Activated naive CD4-positive, alpha-beta T cell treated with anti-CD3 and anti-CD28 coated beads, Interleukin-2, amount 10 ng/mL, durations not matched to agents 7 days and 5 days (primary cell): ENCODE results near the gene LAMC1.
A peak's percentile ranks its signal among the peaks of the same experiment; 100 is the strongest.

Experiments
- CTCF ChIA-PET: fragments of 350-600 bp; sonication (Branson Sonifier 250); formaldehyde crosslinking; loops from one replicate; lab custom pipeline; 2021; ENCODE audit warnings: antibody characterized with exemption; lab: Charles Lee
- DNase-seq: peaks from one replicate; pipeline ENCODE4 v3.0.0-alpha.2; 2020
- H3K27ac Mint-ChIP-seq: one replicate; pipeline ENCODE4 v1.8.0; 2021; ENCODE audit warnings: mild to moderate bottlenecking, moderate library complexity, mixed read lengths
- H3K27me3 Mint-ChIP-seq: one replicate; pipeline ENCODE4 v1.8.0; 2021; ENCODE audit warnings: mild to moderate bottlenecking, mixed read lengths
- H3K36me3 Mint-ChIP-seq: one replicate; pipeline ENCODE4 v1.8.0; 2021; ENCODE audit warnings: mixed read lengths
- H3K4me1 Mint-ChIP-seq: one replicate; pipeline ENCODE4 v1.8.0; 2021; ENCODE audit warnings: mixed read lengths
- H3K4me3 Mint-ChIP-seq: one replicate; pipeline ENCODE4 v1.8.0; 2021; ENCODE audit warnings: mild to moderate bottlenecking, moderate library complexity, mixed read lengths
- H3K9me3 Mint-ChIP-seq: one replicate; pipeline ENCODE4 v1.8.0; 2021; ENCODE audit warnings: mixed read lengths

The LAMC1 gene

GRCh38 chr1:183186841-183187240, 163.6 kb downstream of the LAMC1 start:
- H3K9me3 Mint-ChIP-seq = no peaks in the 10 kb centered on the region
- H3K27ac Mint-ChIP-seq = no peak overlapping the region
- no peak overlapping the region for H3K4me3 Mint-ChIP-seq
- H3K27me3 Mint-ChIP-seq = peaks cover 44% of the 10 kb centered on the region
- no peaks in the 10 kb centered on the region for H3K36me3 Mint-ChIP-seq
- CTCF ChIA-PET = interaction anchor here (0.6 kb wide), 1 partner anchor 222 kb away, joined by 3 read pairs; no protein-coding TSS in a partner anchor
- H3K4me1 Mint-ChIP-seq = peaks cover 4% of the 10 kb centered on the region
- no peak for DNase-seq

- no peaks in the 10 kb centered on the region for H3K9me3 Mint-ChIP-seq
- CTCF ChIA-PET = no interaction called here
- H3K27me3 Mint-ChIP-seq = peaks cover 46% of the 10 kb centered on the region
- H3K4me1 Mint-ChIP-seq = peaks cover 4% of the 10 kb centered on the region
- no peak overlapping the region for H3K27ac Mint-ChIP-seq
- no peaks in the 10 kb centered on the region for H3K36me3 Mint-ChIP-seq
- no peak for DNase-seq
- H3K4me3 Mint-ChIP-seq = no peak overlapping the region
Observed at GRCh38 chr1:183188240-183188639, 165.0 kb downstream of the LAMC1 start.

GRCh38 chr1:183191833-183192232, 168.6 kb downstream of the LAMC1 start:
- no peak overlapping the region for H3K4me3 Mint-ChIP-seq
- H3K4me1 Mint-ChIP-seq = peaks cover 17% of the 10 kb centered on the region
- H3K27me3 Mint-ChIP-seq = peaks cover 45% of the 10 kb centered on the region
- no peak overlapping the region for H3K27ac Mint-ChIP-seq
- H3K9me3 Mint-ChIP-seq = no peaks in the 10 kb centered on the region
- no peaks in the 10 kb centered on the region for H3K36me3 Mint-ChIP-seq
- CTCF ChIA-PET = no interaction called here
- DNase-seq = no peak

- Mint-ChIP-seq H3K4me3 (no peak overlapping the region), H3K36me3 (no peaks in the 10 kb centered on the region), H3K27me3 (peaks cover 50% of the 10 kb centered on the region), H3K4me1 (peaks cover 17% of the 10 kb centered on the region), H3K27ac (no peak overlapping the region), H3K9me3 (no peaks in the 10 kb centered on the region)
- CTCF ChIA-PET = interaction anchor here (1.6 kb wide), 1 partner anchor 9 kb away, joined by 7 read pairs; no protein-coding TSS in a partner anchor
- no peak for DNase-seq
Observed at GRCh38 chr1:183193963-183194525, 170.8 kb downstream of the LAMC1 start.

- CTCF ChIA-PET = no interaction called here
- Mint-ChIP-seq H3K36me3 (no peaks in the 10 kb centered on the region), H3K9me3 (no peaks in the 10 kb centered on the region), H3K27ac (peak overlapping the region; percentile 16), H3K27me3 (peaks cover 48% of the 10 kb centered on the region), H3K4me3 (peak overlapping the region; percentile 10), H3K4me1 (peaks cover 17% of the 10 kb centered on the region)
- DNase-seq = peak; percentile 61
Observed at GRCh38 chr1:183194527-183195141, 171.4 kb downstream of the LAMC1 start.

GRCh38 chr1:183195142-183195574, 171.9 kb downstream of the LAMC1 start:
- Mint-ChIP-seq H3K4me3 (peak overlapping the region; percentile 10), H3K27ac (peak overlapping the region; percentile 16), H3K27me3 (peaks cover 49% of the 10 kb centered on the region), H3K4me1 (peaks cover 17% of the 10 kb centered on the region), H3K9me3 (no peaks in the 10 kb centered on the region), H3K36me3 (no peaks in the 10 kb centered on the region)
- DNase-seq = no peak
- CTCF ChIA-PET = no interaction called here
